Stimulated activated CD4-positive, alpha-beta T cell treated with anti-CD3 and anti-CD28 coated beads, Interleukin-4, amount 100 ng/mL, for 24 hours (primary cell): ENCODE measurements around the gene SYMPK.
A peak's percentile ranks its signal among the peaks of the same experiment; 100 is the strongest.

Source experiments
- DNase-seq: peaks from one replicate; pipeline ENCODE4 v3.0.0-alpha.2; 2020

The SYMPK gene

GRCh38 chr19:45824531-45825262 is 38.2 kb downstream of the SYMPK start:
- no peak for DNase-seq

- no peak for DNase-seq
Observed at GRCh38 chr19:45824041-45824471, 38.9 kb downstream of the SYMPK start.

GRCh38 chr19:45823182-45823581 is 39.8 kb downstream of the SYMPK start:
- no peak for DNase-seq

GRCh38 chr19:45822716-45823115 is 40.2 kb downstream of the SYMPK start:
- DNase-seq, result no peak

GRCh38 chr19:45821570-45821969 is 41.4 kb downstream of the SYMPK start:
- no peak for DNase-seq

GRCh38 chr19:45821103-45821521 is 41.8 kb downstream of the SYMPK start:
- DNase-seq, result no peak

- no peak for DNase-seq
Observed at GRCh38 chr19:45820413-45821102, 42.4 kb downstream of the SYMPK start.

- no peak for DNase-seq
Observed at GRCh38 chr19:45819769-45820168, 43.2 kb downstream of the SYMPK start.

GRCh38 chr19:45817725-45818301 is 45.1 kb downstream of the SYMPK start:
- DNase-seq, result no peak

GRCh38 chr19:45817010-45817724 is 45.8 kb downstream of the SYMPK start:
- peak; percentile 97 for DNase-seq

- no peak for DNase-seq
Observed at GRCh38 chr19:45816236-45817009, 46.5 kb downstream of the SYMPK start.

GRCh38 chr19:45815481-45816216 is 47.3 kb downstream of the SYMPK start:
- no peak for DNase-seq

GRCh38 chr19:45814851-45815480 is 48.0 kb downstream of the SYMPK start, which contains the start of gene RSPH6A:
TSS of gene RSPH6A (minus strand) at chr19:45815308. CDS start at chr19:45815176, 132 bp downstream.
- DNase-seq, result no peak

- no peak for DNase-seq
Observed at GRCh38 chr19:45814166-45814780, 48.7 kb downstream of the SYMPK start.

GRCh38 chr19:45812297-45812696 is 50.6 kb downstream of the SYMPK start:
- no peak for DNase-seq

GRCh38 chr19:45809643-45810159 is 53.2 kb downstream of the SYMPK start:
- no peak for DNase-seq

- DNase-seq, result no peak
Observed at GRCh38 chr19:45805719-45806118, 57.2 kb downstream of the SYMPK start.

GRCh38 chr19:45804959-45805230 is 58.1 kb downstream of the SYMPK start:
- DNase-seq, result no peak

GRCh38 chr19:45804140-45804958 is 58.6 kb downstream of the SYMPK start:
- DNase-seq, result no peak
